ENCODE measurements around the gene PTCHD1.
A peak's percentile ranks its signal among the peaks of the same experiment; 100 is the strongest.

Gene PTCHD1

DNA sequence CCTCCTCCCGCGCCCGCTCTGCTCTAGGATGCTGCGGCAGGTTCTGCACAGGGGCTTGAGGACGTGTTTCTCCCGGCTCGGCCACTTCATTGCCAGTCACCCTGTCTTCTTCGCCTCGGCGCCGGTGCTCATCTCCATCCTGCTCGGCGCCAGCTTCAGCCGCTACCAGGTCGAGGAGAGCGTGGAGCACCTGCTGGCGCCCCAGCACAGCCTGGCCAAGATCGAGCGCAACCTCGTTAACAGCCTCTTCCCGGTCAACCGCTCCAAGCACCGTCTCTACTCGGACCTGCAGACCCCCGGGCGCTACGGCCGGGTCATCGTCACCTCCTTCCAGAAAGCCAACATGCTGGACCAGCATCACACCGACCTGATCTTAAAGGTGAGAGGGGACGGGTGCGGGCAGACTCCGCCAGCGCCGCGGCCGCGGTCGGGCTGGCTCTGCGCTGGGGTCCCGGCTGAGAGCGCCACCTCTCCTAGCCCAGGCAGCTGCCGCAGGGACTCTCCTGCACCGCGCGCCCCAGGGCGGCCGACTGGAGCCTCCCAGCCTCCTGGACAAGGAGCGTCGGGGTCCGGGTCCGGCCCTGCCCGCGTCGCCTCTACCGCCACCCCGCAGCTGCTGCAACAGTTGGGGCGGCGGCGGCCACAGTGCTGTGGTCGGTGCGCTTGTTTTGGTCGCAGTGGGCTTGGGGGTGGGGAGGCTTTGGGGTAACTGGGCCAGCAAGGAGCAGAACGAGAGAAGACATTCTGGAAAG lies at the start of gene PTCHD1:
TSS of gene PTCHD1 (plus strand) at position 2 of the 752 bp plus-strand sequence. CDS start at position 29, 27 bp downstream.
- peak; percentile 59 for FAIRE-seq
- DNase-seq (ENCODE audit: insufficient read length, low spot score), result no peak

DNA sequence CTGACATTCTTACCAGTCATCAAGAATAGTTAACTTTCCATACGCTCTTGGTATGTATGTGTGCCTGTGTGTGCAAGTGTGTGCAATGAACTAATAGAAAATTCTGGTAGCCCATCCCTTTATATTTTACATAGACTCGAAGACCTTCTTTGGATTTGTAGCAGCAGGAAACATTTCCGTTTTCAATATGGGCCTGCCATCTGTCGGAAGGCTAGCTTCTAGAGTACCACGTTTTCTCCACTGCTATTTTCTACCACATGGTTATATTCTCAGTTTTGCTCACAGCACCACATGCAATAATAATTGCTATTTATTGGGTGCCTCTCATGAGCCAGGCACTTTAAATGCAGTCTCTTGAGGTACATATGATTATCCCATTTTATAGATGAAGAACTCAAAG lies 47.9 kb upstream of the PTCHD1 start:
- DNase-seq (ENCODE audit: insufficient read length, low spot score) (no peak), FAIRE-seq (no peak)

DNA sequence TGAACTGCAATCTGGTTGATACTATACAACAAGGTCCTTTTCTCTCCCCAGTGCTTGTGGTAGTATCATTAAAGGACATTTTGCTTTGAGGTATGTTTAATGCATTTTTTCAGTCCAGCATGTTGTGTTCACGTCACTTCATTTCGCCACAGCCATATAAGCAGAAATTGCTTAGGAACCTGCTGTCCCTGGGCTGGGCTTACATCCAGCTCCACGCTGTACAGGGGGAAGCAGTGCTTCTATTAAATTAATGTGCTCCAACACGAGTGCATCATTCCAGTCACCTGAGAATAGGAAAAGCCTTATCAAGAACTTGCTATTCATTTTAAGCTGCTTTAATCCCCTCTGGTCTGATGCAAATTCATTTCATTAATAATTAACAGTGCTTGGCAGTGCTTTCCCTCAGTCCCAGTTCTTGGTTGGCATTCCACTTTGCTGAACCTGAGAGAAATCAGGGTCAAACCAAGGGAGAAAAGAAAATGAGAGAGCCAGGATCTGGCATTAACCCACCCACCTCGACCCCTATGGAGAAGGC lies 47.4 kb upstream of the PTCHD1 start:
- FAIRE-seq, result no peak
- DNase-seq (ENCODE audit: insufficient read length, low spot score), result no peak

DNA sequence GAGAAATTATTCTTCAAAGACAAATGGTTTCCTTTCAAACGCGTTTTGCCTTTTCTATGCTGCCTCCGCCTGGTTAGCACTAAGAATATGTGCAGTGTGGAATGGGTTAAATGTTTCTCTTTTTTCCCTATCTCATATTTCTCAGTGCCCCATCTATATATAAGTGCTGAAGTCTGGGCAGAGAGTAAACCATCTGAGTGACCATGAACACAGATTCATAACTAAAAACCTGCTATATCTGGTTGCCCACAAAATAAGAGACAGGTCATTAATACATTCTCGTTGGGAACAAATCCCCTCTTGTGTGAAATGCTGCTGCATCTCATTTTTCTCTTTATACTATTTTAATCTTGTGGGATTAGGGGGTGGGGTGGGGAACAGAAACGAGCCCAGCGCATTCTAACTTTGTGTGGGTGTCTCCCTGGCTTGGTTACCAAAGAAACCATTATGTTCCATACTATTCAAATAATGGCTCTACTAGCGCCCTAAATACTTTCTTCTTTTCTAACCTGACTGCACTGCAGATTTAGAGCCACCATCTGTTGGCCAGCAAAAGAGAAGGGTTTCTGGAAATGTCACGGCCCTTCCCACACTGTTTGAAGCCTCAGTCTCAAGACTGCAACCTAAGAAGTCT lies 42.2 kb upstream of the PTCHD1 start:
- DNase-seq (ENCODE audit: insufficient read length, low spot score) (no peak), FAIRE-seq (no peak)

DNA sequence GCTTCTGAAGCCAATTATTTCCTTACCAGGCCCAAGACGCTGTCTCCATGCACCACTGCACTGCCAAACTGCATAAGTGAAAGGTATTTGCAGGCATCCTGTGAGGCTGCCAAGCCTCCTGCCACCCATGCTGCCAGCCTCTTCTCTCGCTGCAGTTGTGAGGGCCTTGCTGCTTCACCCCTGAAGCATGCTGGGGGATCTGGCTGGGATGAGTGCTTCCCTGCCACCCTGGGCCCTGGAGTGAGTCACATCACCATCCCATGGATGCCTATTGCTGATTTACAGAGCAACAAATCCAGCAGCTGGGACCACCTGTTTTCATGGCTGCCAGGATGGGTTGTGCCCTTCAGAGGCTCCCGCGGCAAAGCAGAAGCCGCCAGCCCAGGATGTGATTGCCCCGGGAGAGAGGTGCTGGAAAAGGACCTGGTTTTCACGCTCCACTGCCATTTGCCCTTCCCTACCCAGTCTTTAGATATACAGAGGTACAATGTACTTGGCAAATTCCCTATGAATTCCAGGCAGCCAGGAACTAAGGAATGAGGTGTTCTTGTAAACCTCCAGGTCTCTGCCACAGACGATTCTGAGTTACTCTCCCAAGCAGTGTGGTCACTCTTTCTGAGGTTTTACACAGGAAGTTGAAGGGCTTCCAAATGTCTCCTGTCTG lies 41.5 kb upstream of the PTCHD1 start:
- no peak for DNase-seq (ENCODE audit: insufficient read length, low spot score)

DNA sequence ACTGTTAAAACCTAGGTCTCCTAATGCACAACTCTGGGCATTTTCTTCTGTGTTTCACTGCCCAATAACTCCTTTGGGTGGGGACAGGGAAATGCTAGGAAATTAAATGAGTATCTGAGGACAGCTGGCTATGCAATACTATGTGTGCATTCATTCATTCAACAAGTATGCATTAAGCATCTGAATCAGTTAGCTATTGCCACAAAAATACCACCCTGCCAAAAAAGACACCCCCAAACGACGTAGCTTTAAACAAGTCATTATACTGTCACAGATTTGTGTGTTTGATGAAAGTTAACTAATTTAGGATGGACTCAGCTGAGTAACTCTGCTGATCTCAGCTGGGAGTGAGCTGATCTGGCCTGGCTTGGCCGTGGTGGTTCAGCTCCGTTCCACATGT lies 29.8 kb upstream of the PTCHD1 start:
- FAIRE-seq (no peak), DNase-seq (ENCODE audit: insufficient read length, low spot score) (no peak)

More for the DNA sequence above, 41.5 kb upstream of the PTCHD1 start:
- no peak for FAIRE-seq

DNA sequence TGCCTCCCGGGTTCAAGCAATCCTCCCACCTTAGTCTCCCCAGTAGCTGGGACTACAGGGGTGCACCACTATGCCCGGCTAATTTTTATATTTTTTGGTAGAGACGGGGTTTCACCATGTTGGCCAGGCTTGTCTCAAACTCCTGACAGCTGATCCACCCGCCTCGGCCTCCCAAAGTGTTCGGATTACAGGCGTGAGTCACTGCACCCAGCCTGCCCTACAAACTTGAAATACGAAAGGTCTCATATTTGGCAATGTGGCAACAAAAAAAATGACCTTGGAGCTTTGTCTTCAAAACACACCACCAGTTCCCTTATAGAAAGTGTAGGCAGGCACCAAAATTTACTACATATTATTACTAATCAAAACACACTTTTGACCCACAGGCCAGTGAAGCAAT lies 22.9 kb upstream of the PTCHD1 start:
- DNase-seq (ENCODE audit: insufficient read length, low spot score), result no peak

DNA sequence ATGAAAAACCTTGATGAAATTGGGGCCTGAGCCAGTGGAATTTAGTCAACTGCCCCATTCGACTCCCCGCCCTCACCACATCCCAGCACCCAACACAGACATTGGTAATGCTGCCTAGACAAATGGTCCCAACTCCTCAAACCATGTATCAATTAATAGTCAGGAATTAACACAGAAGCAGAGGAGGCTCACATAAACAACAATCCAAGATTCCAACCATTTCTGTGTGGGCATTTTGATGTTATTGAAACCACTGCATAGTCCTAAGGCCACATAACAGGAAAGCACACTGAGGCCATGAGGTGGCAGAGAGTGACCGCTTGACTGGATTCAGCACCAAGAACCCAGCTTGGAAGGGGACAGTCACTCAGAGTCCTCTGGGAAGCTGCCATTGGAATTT lies 22.5 kb upstream of the PTCHD1 start:
- DNase-seq (ENCODE audit: insufficient read length, low spot score) (no peak), FAIRE-seq (peak; percentile 16)

More for the DNA sequence above, 22.9 kb upstream of the PTCHD1 start:
- FAIRE-seq, result no peak

DNA sequence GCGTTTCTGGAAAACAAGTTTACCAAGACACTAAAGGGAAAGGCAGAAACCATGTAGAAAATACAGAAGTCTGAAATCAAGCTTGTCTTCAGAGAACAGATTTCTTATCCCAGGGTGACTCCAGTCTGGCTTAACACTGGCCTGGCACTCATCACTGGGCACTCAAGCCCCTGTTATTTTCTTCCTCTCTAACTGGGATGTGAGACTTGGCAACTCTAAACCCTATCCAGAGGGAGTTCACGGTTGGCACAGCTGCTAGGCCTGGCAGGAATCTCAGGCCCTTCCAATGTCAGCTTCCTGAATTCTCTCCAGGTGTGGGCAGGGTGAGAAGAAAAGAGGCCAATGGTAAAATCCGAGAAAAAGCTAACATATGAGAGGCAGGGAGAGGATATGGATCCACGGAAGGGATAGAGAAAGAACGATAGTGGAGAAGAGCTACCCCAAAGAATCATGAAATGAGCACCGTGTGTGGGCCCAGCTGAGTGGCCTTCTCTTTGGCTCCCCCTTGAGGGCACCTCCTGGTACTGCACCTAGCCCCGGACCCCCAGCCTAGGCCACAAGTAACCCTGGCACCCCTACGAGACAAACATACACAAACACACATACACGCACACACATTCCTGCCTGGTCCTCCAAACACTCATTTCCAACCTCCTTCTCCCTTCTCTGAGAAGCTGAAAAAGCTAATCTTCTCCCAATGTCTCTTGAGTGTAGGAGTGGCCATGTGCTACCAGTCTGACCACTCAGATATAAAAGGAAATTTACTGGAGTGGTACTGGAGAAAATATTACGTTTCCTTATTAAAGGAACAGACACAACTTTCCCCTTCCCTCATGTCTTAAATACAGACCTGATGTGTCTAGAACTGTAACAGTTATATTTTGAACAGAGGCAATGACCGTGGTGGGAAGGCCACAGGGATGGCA lies 16.6 kb upstream of the PTCHD1 start:
- peak; percentile 83 for FAIRE-seq
- DNase-seq (ENCODE audit: insufficient read length, low spot score), result peak; percentile 46

DNA sequence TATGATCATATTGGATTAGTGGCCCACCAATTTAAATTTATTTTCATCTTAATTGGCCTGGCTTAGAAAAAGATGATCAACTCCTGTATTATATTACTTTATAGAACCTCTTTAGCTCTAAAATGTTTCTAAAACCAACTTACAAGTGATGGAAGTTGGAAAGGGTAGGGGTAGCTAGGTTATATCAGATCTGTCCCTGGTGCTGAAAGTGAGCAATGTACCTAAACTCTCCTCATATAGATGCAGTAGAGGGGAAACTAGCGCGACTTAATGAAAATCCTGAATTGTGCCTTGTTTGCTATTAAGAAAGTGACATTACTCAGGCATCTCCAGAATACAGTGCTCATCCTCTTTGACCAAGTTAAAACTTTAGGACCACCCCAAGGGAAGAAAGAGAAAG lies 7.5 kb upstream of the PTCHD1 start:
- no peak for DNase-seq (ENCODE audit: insufficient read length, low spot score)
- FAIRE-seq, result peak; percentile 66

DNA sequence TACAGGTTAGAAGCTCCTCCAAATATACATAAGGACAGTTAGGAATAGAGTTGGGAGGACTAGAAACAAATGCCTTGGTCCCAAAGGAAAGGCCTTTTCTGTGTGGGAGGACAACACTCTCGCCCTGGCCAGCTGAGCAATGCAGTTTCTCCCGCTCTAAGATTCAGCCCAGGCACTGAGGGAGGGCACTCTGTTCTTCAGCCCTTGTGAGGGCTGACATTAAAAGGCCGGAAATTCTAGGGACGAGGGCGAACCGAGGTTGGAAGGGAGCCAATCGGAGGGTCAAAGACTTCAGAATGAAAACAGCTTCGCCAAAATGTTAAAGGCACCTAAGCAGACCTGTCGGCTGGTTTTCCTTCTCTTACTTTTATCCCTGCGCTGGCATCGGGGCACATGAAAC lies 2.9 kb upstream of the PTCHD1 start:
- DNase-seq (ENCODE audit: insufficient read length, low spot score) (no peak), FAIRE-seq (no peak)

DNA sequence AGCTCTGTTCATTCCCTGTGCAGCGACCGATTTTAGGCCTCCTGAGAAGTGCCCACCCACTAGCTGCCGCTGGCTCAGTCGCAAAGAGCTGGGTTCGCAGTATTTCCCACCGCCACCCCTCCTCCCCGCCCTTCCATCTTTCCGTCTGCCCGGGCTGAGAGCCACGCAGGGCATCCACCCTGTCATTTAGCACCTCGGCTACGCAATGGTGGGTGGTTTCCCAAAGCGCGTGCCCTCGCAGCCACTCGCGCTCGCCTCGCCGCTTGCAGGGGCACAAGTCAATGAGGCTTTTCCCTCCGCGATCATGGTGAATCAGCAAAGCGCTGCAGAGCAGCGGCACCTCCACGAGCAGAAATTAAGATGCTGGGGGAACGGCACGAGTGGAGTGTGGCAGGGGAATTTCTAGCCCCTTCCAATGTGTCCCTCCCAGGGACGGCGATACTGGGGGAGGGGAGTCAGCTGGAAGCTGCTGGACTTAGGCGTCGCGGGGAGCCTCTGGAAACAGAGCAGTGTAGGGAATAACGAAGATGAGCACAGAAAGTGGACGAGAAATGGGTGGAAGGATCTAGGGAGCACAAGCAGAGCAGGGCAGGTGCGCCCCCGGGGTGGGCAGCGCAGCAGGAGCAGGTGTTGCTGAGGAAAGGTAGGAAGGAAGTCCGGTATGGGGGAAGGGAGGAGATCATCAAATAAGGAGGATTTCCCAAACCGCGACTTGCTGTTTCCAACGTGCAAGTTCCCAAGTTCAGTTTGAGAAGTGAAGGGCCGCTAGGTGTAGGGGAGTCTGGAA lies 2.4 kb upstream of the PTCHD1 start:
- no peak for DNase-seq (ENCODE audit: insufficient read length, low spot score)
- no peak for FAIRE-seq

DNA sequence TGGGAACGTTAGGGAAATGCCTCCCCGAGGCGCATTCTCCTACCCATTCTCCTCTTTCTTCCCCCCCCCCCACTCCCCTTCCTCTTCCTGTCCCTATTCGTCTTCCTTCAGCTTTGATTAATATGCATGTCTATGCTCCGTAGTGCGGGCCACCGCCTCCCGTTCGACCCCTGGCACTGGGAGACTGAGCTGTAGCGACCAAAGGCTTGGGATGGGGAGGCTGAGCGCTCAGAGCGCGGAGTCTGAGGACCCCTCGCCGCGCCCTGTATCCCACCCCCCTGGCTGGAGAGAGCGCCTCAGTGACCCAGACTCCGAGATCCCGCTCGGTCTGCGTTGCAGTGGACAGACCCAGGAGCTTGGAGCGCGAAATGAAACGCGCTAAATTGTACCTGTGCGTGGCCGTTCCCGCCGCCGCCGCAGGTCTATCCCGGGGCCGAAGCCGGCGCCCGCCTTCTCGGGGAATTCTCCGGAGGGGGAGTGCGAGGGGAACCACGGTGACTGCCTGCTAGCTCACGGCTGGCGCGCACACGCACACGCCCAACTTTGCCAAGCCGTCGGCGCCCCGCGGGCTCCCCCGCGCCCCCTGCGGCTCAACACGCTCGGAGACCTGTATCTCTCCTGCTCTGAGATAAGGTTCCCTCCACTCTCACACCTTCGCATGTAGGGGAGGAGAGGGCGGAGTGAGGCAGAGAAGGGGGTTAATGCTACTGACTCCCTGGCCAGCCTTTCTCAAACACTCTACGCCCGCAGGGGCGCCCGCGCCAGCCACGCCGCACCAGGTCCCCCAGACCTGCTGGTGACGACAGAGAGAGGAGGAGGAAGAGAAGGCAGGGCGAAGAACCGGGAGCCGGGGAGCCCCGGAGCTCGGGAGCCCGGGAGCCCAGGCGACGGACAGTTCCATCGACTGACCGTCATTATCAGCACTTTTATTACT lies 1.5 kb upstream of the PTCHD1 start:
- FAIRE-seq, result no peak
- no peak for DNase-seq (ENCODE audit: insufficient read length, low spot score)

DNA sequence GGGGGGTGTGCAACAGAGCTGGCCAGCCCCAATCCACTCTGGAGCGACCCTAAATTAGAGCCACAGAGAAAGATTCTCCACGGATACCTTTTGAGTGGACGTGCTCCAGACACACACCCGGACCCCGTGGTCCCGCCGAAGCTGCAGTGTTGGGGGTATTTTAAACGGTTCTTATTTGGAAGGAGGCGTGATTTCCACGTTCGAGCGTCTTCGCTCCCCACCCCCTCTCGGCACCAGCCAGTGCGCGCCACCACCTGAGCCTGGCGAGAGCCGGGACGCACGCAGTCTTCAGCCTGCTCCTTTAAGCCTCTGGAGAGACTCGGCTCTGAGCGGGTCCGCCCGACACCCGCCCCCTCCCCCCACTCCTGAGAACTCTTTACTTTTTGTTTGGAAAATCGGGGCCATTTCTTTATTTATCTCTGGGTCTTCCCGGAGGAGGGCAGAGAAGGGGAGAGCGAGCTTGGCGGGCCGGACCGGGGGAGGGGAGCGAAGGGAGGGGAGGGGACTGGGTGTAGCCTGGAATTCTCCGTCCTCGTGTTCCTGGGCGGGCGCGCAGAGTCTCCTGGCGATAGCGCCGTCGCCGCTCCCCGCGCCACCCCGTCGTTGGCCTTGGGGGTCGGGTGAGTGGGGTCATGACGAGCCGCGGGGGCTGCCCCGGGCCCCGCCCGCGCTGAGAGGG lies 668 bp upstream of the PTCHD1 start:
- DNase-seq (ENCODE audit: insufficient read length, low spot score) (no peak), FAIRE-seq (no peak)

DNA sequence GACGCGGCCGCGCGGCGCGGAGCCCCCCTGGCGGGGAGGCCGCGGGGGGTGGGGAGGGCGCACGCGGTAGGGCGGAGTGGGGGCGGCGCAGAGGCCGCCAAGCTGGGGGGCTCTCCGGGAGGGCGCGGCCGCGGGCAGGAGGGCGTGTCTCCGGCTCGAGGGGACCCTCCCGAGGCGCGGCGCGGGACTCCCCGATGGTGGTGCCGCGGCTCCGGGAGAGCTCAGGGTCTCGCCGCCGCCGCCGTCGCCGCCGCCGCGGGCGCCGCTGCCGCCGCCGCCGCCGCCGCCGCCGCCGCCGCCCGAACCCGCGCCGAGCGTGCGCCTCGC lies 165 bp upstream of the PTCHD1 start:
- FAIRE-seq, result no peak
- DNase-seq (ENCODE audit: insufficient read length, low spot score), result no peak

DNA sequence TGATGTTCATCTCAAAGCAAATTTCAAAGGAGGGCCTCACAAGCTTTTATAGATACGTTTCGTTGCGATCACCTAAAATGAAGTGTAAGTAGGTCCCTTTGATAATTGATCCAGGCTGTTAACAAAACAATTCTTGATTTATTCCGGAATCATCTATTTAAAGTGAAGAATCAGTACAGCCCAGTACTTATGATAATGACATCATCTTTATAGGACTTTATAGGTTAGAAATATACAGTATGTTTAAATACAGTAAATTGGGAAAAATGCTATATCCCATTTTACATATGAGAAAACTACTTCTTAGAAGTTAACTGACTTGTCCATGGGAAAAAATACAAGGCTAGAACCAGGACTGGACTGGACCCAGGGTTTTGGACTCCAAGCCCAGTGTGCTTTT lies 3.7 kb downstream of the PTCHD1 start:
- DNase-seq (ENCODE audit: insufficient read length, low spot score) (no peak), FAIRE-seq (no peak)

DNA sequence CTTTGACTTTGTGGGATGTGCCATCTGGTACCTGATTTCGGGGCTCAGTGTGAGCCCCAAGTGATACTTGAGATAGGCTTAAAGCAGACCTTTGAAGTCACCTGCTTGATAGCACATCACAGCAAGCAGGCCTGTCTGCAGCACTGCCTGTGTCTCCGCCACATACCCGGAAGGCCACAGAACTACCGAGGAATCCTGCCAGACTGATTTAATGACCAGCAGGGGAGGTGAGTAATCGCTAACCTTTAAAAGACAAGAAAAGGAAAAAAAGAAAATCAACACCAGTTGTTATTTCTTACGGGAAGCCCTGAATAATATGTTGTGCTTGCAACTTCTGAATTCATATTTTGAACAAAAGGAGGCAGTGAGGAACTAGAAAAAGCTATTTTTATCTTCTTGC lies 6.8 kb downstream of the PTCHD1 start:
- no peak for FAIRE-seq
- no peak for DNase-seq (ENCODE audit: insufficient read length, low spot score)

DNA sequence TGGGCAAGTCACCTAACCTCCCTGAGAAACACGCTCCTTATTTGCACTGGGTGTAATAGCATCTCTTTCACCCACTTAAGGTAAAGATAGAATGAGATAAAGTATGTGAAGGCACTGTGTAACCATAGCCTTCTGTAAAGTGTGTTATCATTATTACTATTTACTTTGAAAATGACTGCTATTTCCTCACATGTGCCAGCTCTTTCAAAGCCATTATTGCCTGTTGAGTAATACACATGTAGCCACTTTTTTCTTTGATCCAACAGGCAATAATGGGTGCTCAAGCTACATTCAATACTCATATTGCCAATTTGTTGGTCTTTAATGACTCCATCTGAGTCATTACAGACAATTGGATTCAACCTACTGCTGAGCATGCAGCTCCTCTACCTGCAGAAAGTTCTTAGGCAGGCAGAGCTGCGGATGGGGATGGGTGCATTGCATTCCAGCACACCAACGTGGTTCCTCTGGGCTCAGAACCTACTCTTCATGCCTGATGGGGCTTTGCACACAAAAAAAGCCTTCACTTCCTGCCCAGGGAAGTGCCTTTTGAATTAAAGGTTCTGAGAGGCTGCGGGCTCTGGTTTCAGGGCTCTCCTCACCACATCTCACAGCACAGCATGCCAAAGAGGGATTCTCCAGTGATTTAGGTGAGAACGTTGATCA lies 9.7 kb downstream of the PTCHD1 start:
- FAIRE-seq, result no peak
- DNase-seq (ENCODE audit: insufficient read length, low spot score), result no peak
